ENCODE results near the gene ENTPD8. TPM values are rescaled to one million over a fixed set of nuclear protein-coding genes. Genes with fewer than 3 reads are reported as not detected.

The ENTPD8 gene
- 0.10 to 0.30 TPM (median 0.27 TPM) in 5 replicates for total RNA-seq (2022; extraction: Qiagen RNA extraction)

DNA sequence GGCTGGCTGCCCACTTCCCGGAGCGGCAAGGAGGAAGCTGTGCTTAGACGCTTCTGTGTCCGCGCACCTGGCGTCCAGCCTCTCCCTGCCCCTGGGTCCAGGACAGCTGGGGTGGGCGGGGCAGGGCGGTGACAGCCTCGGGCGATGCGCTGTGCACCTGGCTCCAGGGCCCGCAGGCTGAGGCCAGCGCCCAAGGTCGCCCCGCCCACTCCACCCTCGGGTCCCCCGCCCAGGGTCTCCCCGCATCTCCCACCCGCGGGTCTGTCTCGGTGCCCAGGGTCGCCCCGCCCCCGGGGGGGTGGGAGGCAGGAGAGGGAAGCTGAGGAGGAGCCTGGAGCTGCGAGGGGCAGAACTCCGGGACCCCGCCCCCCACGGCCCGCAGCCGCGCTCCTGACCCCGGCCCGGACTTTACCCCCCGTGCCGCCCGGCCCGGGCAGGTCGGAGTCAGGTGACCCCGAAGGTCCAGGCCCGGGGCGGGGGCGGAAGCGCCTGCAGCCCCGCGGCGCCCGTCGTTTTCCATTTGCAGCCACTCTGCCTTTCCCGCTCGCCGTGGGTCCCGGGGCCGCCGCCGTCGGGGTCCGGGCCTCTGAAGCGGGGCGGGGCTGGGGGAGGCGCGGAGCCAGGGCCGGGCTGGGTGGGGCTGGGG lies at the start of gene ENTPD8:
Gene ENTPD8 (minus strand): TSS at position 69 of the 646 bp plus-strand sequence. CDS start 3,072 bp downstream, outside the sequence.

DNA sequence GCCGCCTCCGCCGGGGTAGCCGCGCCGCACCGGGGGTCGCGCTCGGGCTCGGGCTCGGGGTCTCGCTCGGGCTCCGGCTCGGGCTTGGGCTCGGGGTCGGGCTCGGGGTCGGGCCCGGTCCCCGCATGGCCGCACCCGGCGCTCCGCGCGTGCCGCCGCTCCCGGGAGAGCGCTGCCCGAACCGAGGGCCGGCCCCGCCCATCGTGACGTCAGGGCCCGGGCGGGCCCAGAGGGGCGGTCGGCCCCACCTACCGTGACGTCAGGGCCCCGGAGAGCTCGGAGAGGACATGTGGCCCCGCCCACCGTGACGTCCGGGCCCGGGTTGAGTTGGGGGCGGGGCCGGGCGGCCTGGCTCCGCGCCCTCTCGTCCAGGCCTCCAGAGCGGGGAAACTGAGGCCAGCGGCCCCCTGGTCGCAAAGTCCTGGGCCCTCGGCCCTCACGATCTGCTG lies 18.0 kb upstream of the ENTPD8 start, which contains the start of gene NSMF:
Gene NSMF (minus strand): TSS at position 183 of the 449 bp plus-strand sequence. CDS start 232 bp downstream, outside the sequence.

DNA sequence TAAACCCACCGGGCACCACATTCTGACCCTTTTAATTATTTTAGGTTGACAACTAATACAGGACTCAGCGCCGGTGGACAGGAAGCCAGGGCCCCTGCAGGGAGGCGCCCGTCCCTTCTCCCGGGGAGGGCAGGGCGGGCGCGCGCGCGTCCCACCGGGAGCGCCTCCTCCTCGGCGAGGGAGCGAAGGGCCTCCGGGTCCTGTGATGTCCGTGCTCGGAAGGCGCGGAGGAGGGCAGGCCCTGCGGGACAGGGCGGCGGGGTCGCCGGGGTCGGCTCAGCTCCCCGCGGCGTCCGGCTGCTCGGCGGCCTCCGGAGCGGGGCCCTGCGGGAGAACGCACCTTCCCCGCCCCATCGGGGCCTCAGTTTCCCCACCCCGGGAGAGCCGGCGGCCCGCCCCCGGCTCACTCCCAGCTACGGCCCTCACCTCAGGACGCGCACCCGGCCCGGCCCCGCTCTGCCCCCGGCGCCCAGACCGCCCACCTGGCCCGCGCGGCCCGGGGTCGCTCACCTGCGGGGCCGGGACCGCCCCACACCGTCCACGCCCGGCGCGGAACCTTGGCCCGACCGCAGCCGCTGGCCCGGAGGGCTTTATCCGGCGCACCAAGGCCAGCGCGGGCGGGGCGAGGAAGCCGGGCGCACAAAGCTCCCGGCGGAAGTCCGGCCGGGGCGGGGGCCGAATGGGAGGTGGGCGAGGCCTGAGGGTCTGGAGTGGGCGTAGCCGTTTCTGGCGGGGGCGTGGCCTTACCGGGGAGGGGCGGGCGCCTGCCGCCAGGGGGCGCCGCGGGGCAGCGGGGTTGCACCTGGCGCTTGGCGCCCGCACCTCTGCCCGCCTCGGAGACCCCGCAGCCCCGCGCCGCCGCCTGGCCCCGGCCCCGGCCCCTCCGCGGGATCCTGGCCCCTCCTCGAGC lies 18.3 kb downstream of the ENTPD8 start, which contains the start of the genes EXD3 and NOXA1:
Gene EXD3 (minus strand): TSS at position 559 of the 910 bp plus-strand sequence. CDS start 27,805 bp downstream, outside the sequence.
Gene NOXA1 (plus strand): TSS at position 790 of the 910 bp plus-strand sequence. CDS start 137 bp downstream, outside the sequence.

Other genes with a start within 250 kb of the ENTPD8 start
- gene TPRN, start 240.6 kb downstream of the ENTPD8 start, total RNA-seq (2022; extraction: Qiagen RNA extraction), result 6.0 to 10.8 TPM (median 10.2 TPM) in 5 replicates
- 33.8 to 47.5 TPM (median 45.4 TPM) in 5 replicates for gene TMEM203, start 235.7 kb downstream of the ENTPD8 start, total RNA-seq (2022; extraction: Qiagen RNA extraction)
- gene NDOR1, start 235.7 kb downstream of the ENTPD8 start, total RNA-seq (2022; extraction: Qiagen RNA extraction), result 9.8 to 19.3 TPM (median 16.4 TPM) in 5 replicates
- gene RNF208, start 219.1 kb downstream of the ENTPD8 start, total RNA-seq (2022; extraction: Qiagen RNA extraction), result 1.1 to 2.1 TPM (median 1.8 TPM) in 5 replicates
- gene CYSRT1, start 216.2 kb downstream of the ENTPD8 start, total RNA-seq (2022; extraction: Qiagen RNA extraction), result 2.5 to 5.4 TPM (median 4.8 TPM) in 5 replicates
- 0.07 to 0.44 TPM (median 0.31 TPM) in 5 replicates for gene RNF224, start 213.9 kb downstream of the ENTPD8 start, total RNA-seq (2022; extraction: Qiagen RNA extraction)
- gene SLC34A3, start 210.5 kb downstream of the ENTPD8 start, total RNA-seq (2022; extraction: Qiagen RNA extraction), result 0.08 to 0.28 TPM (median 0.09 TPM) in 3 of 5 replicates, not detected in the others
- 637 to 832 TPM (median 729 TPM) in 5 replicates for gene TUBB4B, start 200.1 kb downstream of the ENTPD8 start, total RNA-seq (2022; extraction: Qiagen RNA extraction)
- not detected in 5 replicates for gene STPG3, start 190.1 kb downstream of the ENTPD8 start, total RNA-seq (2022; extraction: Qiagen RNA extraction)
- gene NELFB, start 186.0 kb downstream of the ENTPD8 start, total RNA-seq (2022; extraction: Qiagen RNA extraction), result 43.1 to 58.5 TPM (median 55.8 TPM) in 5 replicates
- gene TOR4A, start 163.6 kb downstream of the ENTPD8 start, total RNA-seq (2022; extraction: Qiagen RNA extraction), result 17.1 to 29.0 TPM (median 26.7 TPM) in 5 replicates
- 2.4 to 5.6 TPM (median 4.3 TPM) in 5 replicates for gene NRARP, start 139.1 kb downstream of the ENTPD8 start, total RNA-seq (2022; extraction: Qiagen RNA extraction)
- 4.0 to 6.6 TPM (median 6.0 TPM) in 5 replicates for gene EXD3, start 18.2 kb downstream of the ENTPD8 start, total RNA-seq (2022; extraction: Qiagen RNA extraction)
- gene NOXA1, start 18.0 kb downstream of the ENTPD8 start, total RNA-seq (2022; extraction: Qiagen RNA extraction), result 0.77 to 2.0 TPM (median 1.7 TPM) in 5 replicates
- gene NSMF, start 18.0 kb upstream of the ENTPD8 start, total RNA-seq (2022; extraction: Qiagen RNA extraction), result 31.5 to 48.0 TPM (median 42.1 TPM) in 5 replicates
- gene PNPLA7, start 109.0 kb upstream of the ENTPD8 start, total RNA-seq (2022; extraction: Qiagen RNA extraction), result 0.59 to 0.87 TPM (median 0.86 TPM) in 5 replicates
- gene MRPL41, start 110.5 kb upstream of the ENTPD8 start, total RNA-seq (2022; extraction: Qiagen RNA extraction), result 47.6 to 99.9 TPM (median 91.4 TPM) in 5 replicates
- 25.3 to 30.5 TPM (median 29.3 TPM) in 5 replicates for gene DPH7, start 137.6 kb upstream of the ENTPD8 start, total RNA-seq (2022; extraction: Qiagen RNA extraction)
- 41.4 to 65.4 TPM (median 58.4 TPM) in 5 replicates for gene ZMYND19, start 149.2 kb upstream of the ENTPD8 start, total RNA-seq (2022; extraction: Qiagen RNA extraction)
- 45.8 to 64.4 TPM (median 54.5 TPM) in 5 replicates for gene ARRDC1, start 164.3 kb upstream of the ENTPD8 start, total RNA-seq (2022; extraction: Qiagen RNA extraction)
- 37.5 to 49.7 TPM (median 43.3 TPM) in 5 replicates for gene EHMT1, start 177.6 kb upstream of the ENTPD8 start, total RNA-seq (2022; extraction: Qiagen RNA extraction)